SK-N-SH (cell line): ENCODE data around the gene ARSJ. TPM values are rescaled to one million over a fixed set of nuclear protein-coding genes. Genes with fewer than 3 reads are reported as not detected.
A peak's percentile ranks its signal among the peaks of the same experiment; 100 is the strongest.

Experiments
- CTCF ChIA-PET: fragments of 300-600, 350-600 bp; formaldehyde crosslinking; extraction: SDS; loops from one replicate; lab custom pipeline; 2021; lab: Yijun Ruan, JAX
- POLR2A ChIA-PET: fragments of 350-600 bp; sonication (Branson Sonifier 250); formaldehyde crosslinking; extraction: SDS; loops from one replicate; lab custom pipeline; 2020; ENCODE audit warnings: antibody characterized with exemption, inconsistent platforms; lab: Yijun Ruan, JAX
- DNase-seq: peaks from one replicate; pipeline ENCODE4 v3.0.0; 2012
- H2AFZ ChIP-seq: fragments of 200-600 bp; sonication (generic); 2 replicates; pipeline ENCODE4 v1.8.1; 2016; ENCODE audit warnings: antibody characterized with exemption, mild to moderate bottlenecking, low read depth
- H3F3A ChIP-seq: fragments of 200-600 bp; sonication (generic); replicated peaks from 2 replicates; pipeline ENCODE3; 2016; ENCODE audit warnings: antibody characterized with exemption, mild to moderate bottlenecking; ENCODE audit not compliant: insufficient read depth
- H3K27ac ChIP-seq, 2 experiments: fragments of 200-500 bp in 1 of 2; fragments of 200-600 bp in 1 of 2; sonication (Bioruptor generic) in 1 of 2; sonication (generic), shearing (Covaris generic) in 1 of 2; 2 replicates each; pipeline versions ENCODE4 v1.5.1 to v1.6.1; 2014 to 2016; ENCODE audit warnings: low read depth in 2 of 2, inconsistent platforms in 1 of 2, low read length in 1 of 2, mild to moderate bottlenecking in 1 of 2, mixed read lengths in 1 of 2
- H3K27me3 ChIP-seq: fragments of 200-600 bp; sonication (generic), shearing (Covaris generic); 2 replicates; pipeline ENCODE4 v1.6.1; 2016; ENCODE audit warnings: mixed run types; ENCODE audit not compliant: insufficient read depth
- H3K36me3 ChIP-seq, 2 experiments: fragments of 200-500 bp in 1 of 2; fragments of 200-600 bp in 1 of 2; sonication (Bioruptor generic) in 1 of 2; sonication (generic) in 1 of 2; replicated peaks in 1 of 2; 2 replicates each; pipeline versions ENCODE3 to v1.5.1; 2014 to 2016; ENCODE audit warnings: low read length in 1 of 2, mild to moderate bottlenecking in 1 of 2; ENCODE audit not compliant: insufficient read depth in 2 of 2, control insufficient read depth in 1 of 2
- H3K4me1 ChIP-seq, 2 experiments: fragments of 200-500 bp in 1 of 2; fragments of 200-600 bp in 1 of 2; sonication (Bioruptor generic) in 1 of 2; sonication (generic), shearing (Covaris generic) in 1 of 2; 2 replicates each; pipeline versions ENCODE4 v1.5.1 to v1.6.1; 2014 to 2016; ENCODE audit warnings: low read depth in 1 of 2, low read length in 1 of 2, mixed run types in 1 of 2; ENCODE audit not compliant: insufficient read depth in 2 of 2, control insufficient read depth in 1 of 2
- H3K4me2 ChIP-seq: fragments of 200-600 bp; sonication (generic), shearing (Covaris generic); 2 replicates; pipeline ENCODE4 v1.6.1; 2017; ENCODE audit warnings: mixed run types
- H3K4me3 ChIP-seq, 2 experiments: fragments of 200-500 bp in 1 of 2; fragments of 200-600 bp in 1 of 2; sonication (Bioruptor generic) in 1 of 2; sonication (generic), shearing (Covaris generic) in 1 of 2; 2 replicates each; pipeline versions ENCODE4 v1.5.1 to v1.8.1; 2014 to 2016; ENCODE audit warnings: low read depth in 2 of 2, inconsistent platforms in 1 of 2, low read length in 1 of 2, mild to moderate bottlenecking in 1 of 2, mixed read lengths in 1 of 2, moderate library complexity in 1 of 2
- H3K79me2 ChIP-seq: fragments of 200-600 bp; sonication (generic); 2 replicates; pipeline ENCODE4 v1.8.1; 2017; ENCODE audit warnings: mild to moderate bottlenecking; ENCODE audit not compliant: insufficient read depth
- H3K9ac ChIP-seq: fragments of 200-600 bp; sonication (generic); 2 replicates; pipeline ENCODE4 v1.6.1; 2017; ENCODE audit warnings: mixed run types
- H3K9me2 ChIP-seq: fragments of 200-600 bp; sonication (generic); 2 replicates; pipeline ENCODE4 v1.6.1; 2017; ENCODE audit warnings: mixed run types
- H3K9me3 ChIP-seq: fragments of 200-600 bp; sonication (generic); 2 replicates; pipeline ENCODE4 v1.6.1; 2017; ENCODE audit warnings: mixed run types, mild to moderate bottlenecking, moderate library complexity
- H4K20me1 ChIP-seq: fragments of 200-600 bp; sonication (generic); 2 replicates; pipeline ENCODE4 v1.6.1; 2017; ENCODE audit warnings: mild to moderate bottlenecking, mixed run types; ENCODE audit not compliant: insufficient read depth
- ELF1 ChIP-seq: IDR thresholded peaks from 2 replicates; pipeline ENCODE4 v1.4.0; 2012
- JUND ChIP-seq: IDR thresholded peaks from 2 replicates; pipeline ENCODE4 v1.4.0; 2012
- MAX ChIP-seq: IDR thresholded peaks from 2 replicates; pipeline ENCODE4 v1.4.0; 2012; ENCODE audit warnings: low read depth
- MXI1 ChIP-seq: IDR thresholded peaks from 2 replicates; pipeline ENCODE4 v1.6.1; 2012; ENCODE audit warnings: mild to moderate bottlenecking, low read depth, low read length, improper control_type of control experiment
- NFIC ChIP-seq: IDR thresholded peaks from 2 replicates; pipeline ENCODE4 v1.4.0; 2012; ENCODE audit warnings: borderline replicate concordance
- RAD21 ChIP-seq: IDR thresholded peaks from 2 replicates; pipeline ENCODE4 v1.6.1; 2012; ENCODE audit warnings: mild to moderate bottlenecking, low read length
- REST ChIP-seq: IDR thresholded peaks from 2 replicates; pipeline ENCODE4 v1.6.1; 2012; ENCODE audit warnings: mild to moderate bottlenecking, low read depth, low read length, moderate library complexity
- SIN3A ChIP-seq: IDR thresholded peaks from 2 replicates; pipeline ENCODE4 v1.6.1; 2012; ENCODE audit warnings: low read depth, mild to moderate bottlenecking, low read length, moderate library complexity, borderline replicate concordance
- YY1 ChIP-seq: IDR thresholded peaks from 2 replicates; pipeline ENCODE4 v1.4.0; 2012; ENCODE audit warnings: low read depth, mild to moderate bottlenecking
- ZBTB33 ChIP-seq: IDR thresholded peaks from 2 replicates; pipeline ENCODE4 v1.4.0; 2012; ENCODE audit warnings: low read depth, borderline replicate concordance
- WGBS: methylation state at CpG from one replicate; pipeline ENCODE4 v1.1.6; 2017; ENCODE audit warnings: low lambda C conversion rate; 5-methylcytosine and 5-hydroxymethylcytosine counted together
- polyA plus RNA-seq, 3 experiments: library from polyadenylated mRNA; depleted of rRNA; stranded (reverse); fragments of >200 nt; gene quantifications; 2 replicates each; pipeline ENCODE4 v1.2.3, GENCODE V29; 2012

Gene ARSJ
- polyA plus RNA-seq, 1 of the 3 experiments (the other 2 are of a cell fraction) = 30.4 TPM

GRCh38 chr4:113921089-113921794 is 58.2 kb downstream of the ARSJ start:
- POLR2A ChIA-PET = no interaction called here
- CTCF ChIA-PET = no interaction called here
- peak overlapping the region; percentile 48 for H3K4me2 ChIP-seq

More at GRCh38 chr4:113921089-113921794, 58.2 kb downstream of the ARSJ start:
- DNase-seq = no peak
- TF ChIP-seq REST (no peak), YY1 (no peak), JUND (no peak), ELF1 (no peak), MXI1 (no peak), NFIC (no peak), MAX (no peak), ZBTB33 (no peak), SIN3A (no peak), RAD21 (no peak)
- no peaks in the 10 kb centered on the region for H3K27me3 ChIP-seq
- no peaks in the 10 kb centered on the region for H3K9me2 ChIP-seq
- H3K9ac ChIP-seq = no peak overlapping the region
- peaks cover 25% of the 10 kb centered on the region for H4K20me1 ChIP-seq
- peaks cover 0 to 33% of the 10 kb centered on the region in 2 experiments; a peak in 3 of 4 replicates for H3K4me1 ChIP-seq
- H2AFZ ChIP-seq = no peak overlapping the region
- peaks cover 0 to 24% of the 10 kb centered on the region in 2 experiments for H3K36me3 ChIP-seq
- H3K9me3 ChIP-seq = no peaks in the 10 kb centered on the region
- WGBS = 73% methylated on average over 3 of the region's 3 CpGs
- H3F3A ChIP-seq = peaks cover 32% of the 10 kb centered on the region
- peaks cover 94% of the 10 kb centered on the region for H3K79me2 ChIP-seq
- no peak overlapping the region for H3K4me3 ChIP-seq
- peak overlapping the region in 1 of 2 experiments; percentile 66; a peak in 2 of 4 replicates for H3K27ac ChIP-seq
